Heart left ventricle (tissue), 16 donors: Measurements from ENCODE around the gene STON2. TPM values are rescaled to one million over a fixed set of nuclear protein-coding genes. Genes with fewer than 3 reads are reported as not detected.
A peak's percentile ranks its signal among the peaks of the same experiment; 100 is the strongest.

Source experiments
- ATAC-seq, 4 donors: fragments of 200-7000 bp; cut with Tn5 transposase; one replicate each; pipeline ENCODE4 v1.9.1; 2020 to 2022; ENCODE audit warnings: moderate library complexity in 4 of 4, mild to moderate bottlenecking in 3 of 4, moderate number of reproducible peaks in 1 of 4
- DNase-seq, 5 donors: peaks; one replicate each; pipeline ENCODE4 v3.0.0-alpha.2; 2020
- H3K27ac ChIP-seq, 12 donors: fragments of 200-600 bp; sonication (generic) in 4 of 12; one replicate each; pipeline versions ENCODE4 v1.5.0 to v1.8.0; 2016 to 2022; ENCODE audit warnings: mild to moderate bottlenecking in 2 of 12
- H3K27me3 ChIP-seq, 9 donors: fragments of 200-600 bp; sonication (generic) in 2 of 9; one replicate each; pipeline versions ENCODE4 v1.5.1 to v1.8.0; 2016 to 2022; ENCODE audit warnings: mild to moderate bottlenecking in 3 of 9
- H3K36me3 ChIP-seq, 9 donors: fragments of 200-600 bp; sonication (generic) in 2 of 9; one replicate each; pipeline versions ENCODE4 v1.5.0 to v1.8.0; 2018 to 2022; ENCODE audit warnings: mild to moderate bottlenecking in 2 of 9
- H3K4me1 ChIP-seq, 12 donors: fragments of 200-600 bp; sonication (generic) in 4 of 12; one replicate each; pipeline versions ENCODE4 v1.5.0 to v1.8.0; 2016 to 2022; ENCODE audit warnings: mild to moderate bottlenecking in 3 of 12
- H3K4me3 ChIP-seq, 12 donors: fragments of 200-600 bp; sonication (generic) in 4 of 12; one replicate each; pipeline versions ENCODE4 v1.5.0 to v1.8.0; 2017 to 2022; ENCODE audit warnings: mild to moderate bottlenecking in 9 of 12, moderate library complexity in 4 of 12
- H3K9me3 ChIP-seq, 12 donors: fragments of 200-600 bp; sonication (generic) in 4 of 12; one replicate each; pipeline versions ENCODE4 v1.5.0 to v1.8.0; 2016 to 2022; ENCODE audit warnings: mild to moderate bottlenecking in 1 of 12
- CTCF ChIP-seq, 12 donors: fragments of 200-600 bp; sonication (generic) in 4 of 12; IDR thresholded peaks; one replicate each; pipeline versions ENCODE4 v1.5.0 to v1.8.0; 2018 to 2022; ENCODE audit warnings: antibody characterized with exemption in 12 of 12, mild to moderate bottlenecking in 5 of 12
- POLR2A ChIP-seq, 2 donors: fragments of 450-650 bp; IDR thresholded peaks; one replicate each; pipeline ENCODE4 v1.6.1; 2017; ENCODE audit warnings: antibody characterized with exemption in 2 of 2, mild to moderate bottlenecking in 2 of 2, moderate library complexity in 2 of 2
- WGBS, 4 donors: extraction: QIAGEN DNeasy Blood & Tissue Kit in 2 of 4; methylation state at CpG; one replicate each; pipeline versions ENCODE4 v1.1.5 to v1.1.7; 2013 to 2018; 5-methylcytosine and 5-hydroxymethylcytosine counted together
- intact Hi-C, 10 donors: fragments of 100-400 bp; cut with DNase I; formaldehyde crosslinking; loops; one replicate each; pipeline versions ENCODE4 v1.11.1 to v1.14.2; 2022
- polyA plus RNA-seq, 2 donors: library from polyadenylated mRNA; stranded (reverse); fragments of 200-250 nt; gene quantifications; one replicate each; pipeline ENCODE4 v1.2.3, GENCODE V29; 2013
- total RNA-seq, 9 donors: library from RNA; depleted of rRNA in 2 of 9; stranded (reverse); fragments of >200 nt in 2 of 9; fragmentation: NEBNext Ultra II Directional in 3 of 9; extraction: Animal tissue kit (Norgen Biotek cat#: 25700) in 3 of 9; gene quantifications; one replicate each; pipeline versions ENCODE4 v1.1.0 to v1.2.4, GENCODE V29; 2016 to 2023
- donor health status: ischemic (EF 13 %, LVEDD 7.1; RV severe dilation, severe dysfunction).
- donor health status: healthy with polysubstance abuse.
- donor health status: DM: no; HTN: yes; CAD: no.
- donor health status: DM: no; HTN: no; CAD: no.
- donor health status: ischemic (EF 25% LVEDD 6.9; RV normal size, moderate dysfunction).
- donor health status: ischemic (EF 25% LVEDD 5.7; RV mildly dilated, moderate dysfunction).
- donor health status: healthy.
- donor health status: DM: yes; HTN: yes; CAD: no.
- donor health status: ischemic (EF 35%, LVEDD 5.7; RV mildly dilated, moderate dysfunction).
- donor health status: nonischemic (EF 11% LVEDD 7.7; RV severe dilation, severe dysfunction).
- donor health status: DM: yes; HTN: yes; CAD: no.
- donor health status: PGD.
- donor health status: ischemic (EF 29% LVEDD 5.4; RV normal size, mild dysfunction).
- donor health status: nonischemic (EF 23%, LVEDD 6.1; RV moderate dilation, normal function).

The STON2 gene
- total and polyA plus RNA-seq, 11 donors: 0.28 to 27.5 (median 7.0) TPM

- no peak for DNase-seq
- no peak for TF ChIP-seq POLR2A (IDR thresholded peaks at IDR 0.05)
- TF ChIP-seq CTCF (IDR thresholded peaks at IDR 0.05): no peak
- H3K27ac ChIP-seq: no peak overlapping the region
Measured at GRCh38 chr14:81301813-81302212, 98.3 kb downstream of the STON2 start.

GRCh38 chr14:81301371-81301770, 98.8 kb downstream of the STON2 start:
- no peak overlapping the region for H3K27ac ChIP-seq
- TF ChIP-seq POLR2A (IDR thresholded peaks at IDR 0.05) (no peak), CTCF (IDR thresholded peaks at IDR 0.05) (no peak)
- H3K36me3 ChIP-seq: no peaks in the 10 kb centered on the region
- H3K4me3 ChIP-seq: no peak overlapping the region
- H3K4me1 ChIP-seq: peaks cover 0 to 16% (median 0%) of the 10 kb centered on the region in 12 donors
- intact Hi-C loops: no loop called here
- no peaks in the 10 kb centered on the region for H3K9me3 ChIP-seq
- DNase-seq: no peak
- no peak for ATAC-seq
- 62 to 71% (median 68%) methylated on average over 1 of the region's 1 CpG for WGBS, 4 donors
- no peaks in the 10 kb centered on the region for H3K27me3 ChIP-seq

More at GRCh38 chr14:81301813-81302212, 98.3 kb downstream of the STON2 start:
- no peaks in the 10 kb centered on the region for H3K9me3 ChIP-seq
- no peaks in the 10 kb centered on the region for H3K36me3 ChIP-seq
- H3K4me3 ChIP-seq: no peak overlapping the region
- no peaks in the 10 kb centered on the region for H3K27me3 ChIP-seq
- intact Hi-C loops: no loop called here
- H3K4me1 ChIP-seq: peaks cover 0 to 12% (median 0%) of the 10 kb centered on the region in 12 donors
- ATAC-seq: no peak
- WGBS, 4 donors: 87 to 100% (median 91%) methylated on average over 1 of the region's 1 CpG

GRCh38 chr14:81298911-81299310, 101.2 kb downstream of the STON2 start:
- intact Hi-C loops: no loop called here
- H3K9me3 ChIP-seq: no peaks in the 10 kb centered on the region
- no peaks in the 10 kb centered on the region for H3K36me3 ChIP-seq
- no peak overlapping the region for H3K4me3 ChIP-seq
- 77 to 88% (median 83%) methylated on average over 2 of the region's 2 CpGs for WGBS, 4 donors
- no peaks in the 10 kb centered on the region for H3K27me3 ChIP-seq
- no peak for DNase-seq
- peaks cover 0 to 21% (median 0%) of the 10 kb centered on the region in 12 donors for H3K4me1 ChIP-seq
- TF ChIP-seq CTCF (IDR thresholded peaks at IDR 0.05) (no peak), POLR2A (IDR thresholded peaks at IDR 0.05) (no peak)
- H3K27ac ChIP-seq: no peak overlapping the region
- no peak for ATAC-seq

GRCh38 chr14:81298122-81298521, 102.0 kb downstream of the STON2 start:
- Histone ChIP-seq H3K27me3 (no peaks in the 10 kb centered on the region), H3K4me1 (peaks cover 0 to 13% (median 0%) of the 10 kb centered on the region in 12 donors), H3K4me3 (no peak overlapping the region), H3K9me3 (no peaks in the 10 kb centered on the region), H3K36me3 (no peaks in the 10 kb centered on the region), H3K27ac (no peak overlapping the region)
- intact Hi-C loops: no loop called here
- TF ChIP-seq CTCF (IDR thresholded peaks at IDR 0.05) (no peak), POLR2A (IDR thresholded peaks at IDR 0.05) (no peak)
- DNase-seq (no peak), ATAC-seq (peak in 1 of 4 donors; percentile 52)
- WGBS, 4 donors: 50 to 57% (median 51%) methylated on average over 2 of the region's 2 CpGs
